Subcutaneous adipose tissue (tissue), 4 donors: ENCODE measurements around the gene DHODH. TPM values are rescaled to one million over a fixed set of nuclear protein-coding genes. Genes with fewer than 3 reads are reported as not detected.

Experiments used
- CTCF ChIP-seq: fragments of 450-650 bp; IDR thresholded peaks from one replicate; pipeline ENCODE4 v1.5.1; 2016; ENCODE audit warnings: low read depth, mild to moderate bottlenecking, control low read depth, antibody characterized with exemption, moderate library complexity
- total RNA-seq, 4 donors: library from RNA; depleted of rRNA; stranded (reverse); fragments of >200 nt; gene quantifications; one replicate each; pipeline ENCODE4 v1.1.0, GENCODE V29; 2016

Gene DHODH
- total RNA-seq, 4 donors from 2014 or later: 3.2 to 15.3 (median 4.8) TPM

- no peak for TF ChIP-seq CTCF
Measured at GRCh38 chr16:71971571-71971970, 37.0 kb upstream of the DHODH start.

- no peak for TF ChIP-seq CTCF
Measured at GRCh38 chr16:71972356-71972755, 36.2 kb upstream of the DHODH start.

GRCh38 chr16:71973001-71973400 is 35.5 kb upstream of the DHODH start:
- no peak for TF ChIP-seq CTCF

GRCh38 chr16:71974068-71974818 is 34.3 kb upstream of the DHODH start:
- no peak for TF ChIP-seq CTCF

- TF ChIP-seq CTCF: no peak
Measured at GRCh38 chr16:71985262-71985974, 23.1 kb upstream of the DHODH start.

GRCh38 chr16:71986131-71986530 is 22.4 kb upstream of the DHODH start:
- TF ChIP-seq CTCF: no peak

- no peak for TF ChIP-seq CTCF
Measured at GRCh38 chr16:71995038-71995437, 13.5 kb upstream of the DHODH start.
